HG03457 (cell line): ENCODE results near the gene SOD3.

Experiments
- ATAC-seq: cut with Tn5 transposase; IDR thresholded peaks from one replicate; pipeline ENCODE4 v1.9.1; 2021; ENCODE audit warnings: moderate number of reproducible peaks; ENCODE audit not compliant: unreplicated experiment

Gene SOD3

GRCh38 chr4:24840362-24840761 is 45.0 kb downstream of the SOD3 start:
- no peak for ATAC-seq

DNA sequence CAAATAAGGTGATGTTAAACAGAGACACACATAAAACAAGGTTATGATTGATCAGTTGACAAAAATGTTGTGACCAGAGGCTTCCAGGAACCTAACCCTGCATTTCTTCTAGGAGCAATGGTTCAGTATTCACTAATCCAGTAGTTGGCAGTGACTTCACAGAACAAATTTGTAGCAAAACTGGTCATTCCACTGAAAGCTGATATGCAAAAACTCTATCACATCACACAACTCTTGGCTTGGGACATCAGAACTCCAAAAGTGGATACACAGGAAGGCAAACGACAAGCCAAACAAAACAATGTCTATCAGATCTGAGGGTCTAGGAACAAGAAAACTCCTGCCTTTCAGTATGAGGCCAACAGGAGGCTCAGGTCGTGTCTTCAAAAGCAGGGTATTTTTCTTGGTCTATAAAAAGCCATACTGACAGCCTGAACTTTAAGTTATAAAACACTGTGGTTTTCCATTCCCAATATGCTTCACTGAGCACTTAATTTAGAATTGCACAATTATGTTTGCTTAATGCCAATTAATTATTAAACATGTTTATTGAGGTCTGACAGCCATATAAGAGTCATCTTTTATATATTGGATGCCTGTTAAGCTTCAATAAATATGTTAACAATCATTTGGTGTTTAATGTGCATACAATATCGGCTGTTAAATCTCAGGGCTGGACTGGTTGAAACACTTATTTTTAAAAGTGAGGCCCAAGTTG is 45.6 kb downstream of the SOD3 start:
- ATAC-seq, result no peak

DNA sequence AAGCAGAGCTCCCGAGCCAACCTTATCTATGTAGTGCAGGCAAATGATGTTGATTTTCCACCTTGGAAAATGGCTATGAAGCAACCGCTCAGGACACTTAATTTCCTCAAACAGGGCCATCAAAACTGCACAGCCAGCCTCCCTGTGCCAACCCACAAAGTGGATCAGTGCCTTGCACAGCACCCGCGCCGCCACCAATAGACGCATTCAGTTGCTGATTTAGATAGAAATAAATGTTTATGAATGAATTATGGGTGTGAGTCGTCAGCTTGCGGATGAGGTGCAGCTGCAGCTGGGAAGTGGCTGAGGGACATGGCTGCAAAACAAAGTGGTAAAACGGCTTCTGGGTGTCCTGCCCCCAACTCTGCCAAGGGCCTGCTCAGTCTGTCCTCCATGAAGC is 47.0 kb downstream of the SOD3 start:
- no peak for ATAC-seq

DNA sequence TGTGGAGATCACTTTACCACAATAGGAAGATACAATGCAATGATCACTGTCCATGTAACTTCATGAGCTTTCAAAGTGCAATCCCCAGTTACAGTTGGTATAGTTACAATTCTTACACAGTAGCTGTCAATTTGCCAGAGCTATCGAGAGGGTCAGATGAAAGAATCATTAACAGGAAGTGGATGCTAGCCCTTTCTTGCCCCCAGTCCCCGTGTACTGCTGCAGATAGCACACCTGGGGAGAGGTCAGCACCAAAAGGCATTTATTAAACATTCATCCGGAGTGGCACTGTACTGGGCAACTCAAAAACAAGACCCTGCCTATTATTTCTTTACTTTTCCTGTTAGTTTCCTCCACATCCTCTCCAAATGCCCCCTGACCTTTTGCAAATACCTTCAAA is 47.7 kb downstream of the SOD3 start:
- no peak for ATAC-seq

- ATAC-seq, result no peak
Measured at GRCh38 chr4:24845132-24845531, 49.8 kb downstream of the SOD3 start.

GRCh38 chr4:24845902-24846301 is 50.5 kb downstream of the SOD3 start:
- no peak for ATAC-seq

DNA sequence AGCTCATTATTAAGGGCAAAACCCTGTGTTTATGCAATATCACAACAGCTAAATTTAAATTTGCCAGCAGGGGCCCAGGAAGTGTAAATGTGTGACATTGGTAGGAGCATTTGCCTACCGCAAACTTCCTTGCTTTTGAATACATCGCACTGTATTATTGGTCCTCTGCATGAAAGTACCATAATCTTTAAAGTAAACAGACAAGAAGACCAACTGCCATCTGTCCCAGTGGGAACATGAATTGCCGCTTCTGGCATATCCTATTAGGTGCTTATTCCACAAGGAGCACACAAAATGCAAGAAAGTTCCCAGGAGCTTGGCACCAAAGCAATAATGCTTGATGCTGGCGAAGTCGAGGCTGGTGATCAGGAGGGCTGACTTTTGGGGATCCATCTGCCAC is 51.3 kb downstream of the SOD3 start:
- ATAC-seq, result no peak

GRCh38 chr4:24849351-24849750 is 54.0 kb downstream of the SOD3 start:
- ATAC-seq, result no peak

DNA sequence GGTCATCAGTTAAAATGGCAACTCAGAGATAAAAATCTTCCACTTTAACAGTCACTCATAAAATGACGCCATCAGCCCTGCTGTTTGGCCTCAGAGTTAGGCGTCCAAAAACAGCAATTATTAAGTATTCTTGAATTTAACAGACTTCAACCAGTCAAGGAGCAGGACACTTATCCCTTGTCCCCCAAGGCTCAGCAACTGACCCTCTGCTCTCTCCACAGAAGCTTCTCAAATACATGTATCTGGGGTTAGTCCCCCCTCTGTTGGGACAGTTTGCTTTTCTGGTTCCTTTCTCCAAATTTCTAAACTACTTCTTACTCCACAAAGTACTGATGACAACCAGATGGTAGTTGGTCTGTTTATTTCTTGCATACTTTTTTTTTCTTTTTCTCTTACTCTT is 54.4 kb downstream of the SOD3 start:
- no peak for ATAC-seq
